Measurements from ENCODE around the gene ATP2B2. TPM values are rescaled to one million over a fixed set of nuclear protein-coding genes. Genes with fewer than 3 reads are reported as not detected.

ATP2B2 gene
- total RNA-seq, 2 experiments from 2014 or later: not detected

DNA sequence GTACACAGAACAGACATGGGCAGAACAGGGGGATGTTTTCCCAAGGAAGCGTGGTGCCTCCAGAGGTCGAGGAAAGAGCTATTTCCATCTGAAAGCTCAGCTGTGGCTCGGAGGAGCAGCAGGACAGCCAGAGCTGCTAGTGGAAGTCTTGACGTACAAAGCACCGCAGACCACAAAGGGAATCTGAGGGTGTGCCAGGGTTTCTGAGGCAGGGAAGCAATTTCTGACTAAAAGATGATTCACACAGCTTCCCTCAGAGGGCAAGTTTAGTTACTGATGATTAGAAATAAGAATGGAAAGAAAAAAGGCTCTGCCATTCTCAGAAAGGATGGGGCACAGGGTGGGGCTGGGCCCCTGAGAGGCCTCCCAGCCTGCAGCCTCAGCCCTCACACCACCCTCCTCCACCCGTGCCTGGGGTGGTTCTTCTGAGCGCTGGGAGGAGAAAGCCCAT is 138.7 kb downstream of the ATP2B2 start:
- ChIA-PET CTCF (interaction anchor here (1.0 to 1.3 kb wide), 2 partner anchors 22 to 372 kb away, joined by 4 read pairs; no protein-coding TSS in a partner anchor), POLR2A (interaction anchor here (0.7 to 0.9 kb wide), 2 partner anchors 9 to 186 kb away, joined by 3 read pairs; no protein-coding TSS in a partner anchor)
- peaks cover 11% of the 10 kb centered on the region for H3K9me3 Mint-ChIP-seq
- peaks cover 3% of the 10 kb centered on the region for H3K27me3 Mint-ChIP-seq
- H3K36me3 Mint-ChIP-seq (ENCODE audit: low read depth): no peaks in the 10 kb centered on the region
- peak; percentile 70 for DNase-seq
- peak overlapping the region; percentile 55 for H3K27ac Mint-ChIP-seq
- H3K4me3 Mint-ChIP-seq: no peak overlapping the region
- peaks cover 40% of the 10 kb centered on the region for H3K4me1 Mint-ChIP-seq

DNA sequence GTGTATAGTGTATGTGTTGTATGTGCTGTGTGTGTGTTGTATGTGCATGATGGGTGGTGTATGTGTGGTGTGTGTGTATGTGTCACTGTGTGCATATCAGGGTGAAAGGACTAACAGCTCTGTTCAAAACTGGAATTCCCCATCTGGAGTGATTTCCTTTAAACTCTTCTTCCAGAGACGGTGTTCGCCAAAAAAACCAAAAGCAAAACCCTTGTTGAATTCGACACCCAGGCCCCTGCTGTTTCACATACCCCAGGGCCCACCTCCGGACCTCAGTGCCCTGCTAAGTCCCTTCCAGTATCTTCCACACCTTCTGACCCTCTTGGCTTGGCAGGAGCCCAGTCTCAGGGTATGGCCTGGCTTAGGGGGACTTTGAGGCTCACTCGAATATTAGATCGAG is 139.6 kb downstream of the ATP2B2 start:
- H3K4me1 Mint-ChIP-seq: peaks cover 40% of the 10 kb centered on the region
- no peak for DNase-seq
- H3K27ac Mint-ChIP-seq: no peak overlapping the region
- H3K4me3 Mint-ChIP-seq: no peak overlapping the region
- no peaks in the 10 kb centered on the region for H3K36me3 Mint-ChIP-seq (ENCODE audit: low read depth)
- H3K27me3 Mint-ChIP-seq: peaks cover 3% of the 10 kb centered on the region
- ChIA-PET POLR2A (no interaction called here), CTCF (interaction anchor here (1.0 kb wide), 1 partner anchor 21 kb away, joined by 4 read pairs; no protein-coding TSS in a partner anchor)
- H3K9me3 Mint-ChIP-seq: peaks cover 8% of the 10 kb centered on the region

DNA sequence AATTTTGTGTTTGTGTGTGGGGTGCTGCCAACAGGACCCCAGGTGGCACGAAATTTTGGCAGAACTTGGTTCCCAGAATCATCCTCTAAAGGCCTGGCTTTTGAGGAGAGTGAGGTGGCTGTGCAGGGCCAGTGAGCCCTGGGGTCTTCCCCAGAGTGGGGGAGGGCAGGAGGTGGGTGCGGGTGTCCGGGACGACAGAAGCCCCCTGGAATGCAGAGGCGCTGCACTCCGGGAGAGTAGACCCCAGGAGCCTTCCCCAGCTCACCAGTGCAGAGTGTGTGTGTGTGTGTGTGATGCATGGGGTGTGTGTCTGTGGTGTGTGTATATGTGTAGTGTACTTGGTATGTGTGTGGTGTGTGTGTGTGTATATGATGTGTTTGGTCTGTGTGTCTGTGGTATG is 140.1 kb downstream of the ATP2B2 start:
- ChIA-PET POLR2A (no interaction called here), CTCF (no interaction called here)
- peaks cover 5% of the 10 kb centered on the region for H3K9me3 Mint-ChIP-seq
- no peak overlapping the region for H3K4me3 Mint-ChIP-seq
- no peak for DNase-seq
- H3K4me1 Mint-ChIP-seq: peaks cover 36% of the 10 kb centered on the region
- no peak overlapping the region for H3K27ac Mint-ChIP-seq
- peaks cover 1% of the 10 kb centered on the region for H3K27me3 Mint-ChIP-seq
- H3K36me3 Mint-ChIP-seq (ENCODE audit: low read depth): no peaks in the 10 kb centered on the region

DNA sequence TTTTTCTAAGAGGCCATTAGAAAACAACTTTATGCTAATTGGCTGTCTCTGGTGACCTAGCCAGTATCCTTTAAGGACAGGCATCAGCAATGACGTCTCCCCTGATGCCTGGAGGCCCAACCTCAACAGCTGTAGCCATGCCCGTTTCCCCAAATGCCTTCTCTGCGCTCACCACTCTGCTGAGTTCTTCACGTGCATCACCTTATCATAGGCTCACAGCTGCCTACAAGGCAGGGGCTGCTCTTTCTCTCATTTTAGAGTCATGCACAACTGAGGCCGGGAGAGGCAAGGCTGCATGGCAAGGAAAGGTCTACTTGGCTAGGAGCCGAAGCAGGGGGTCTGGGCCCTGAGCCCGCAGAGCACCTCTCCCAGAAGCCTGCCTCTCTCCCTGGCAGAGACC is 140.6 kb downstream of the ATP2B2 start:
- DNase-seq: no peak
- Mint-ChIP-seq H3K4me3 (no peak overlapping the region), H3K36me3 (ENCODE audit: low read depth) (no peaks in the 10 kb centered on the region), H3K27me3 (peaks cover 1% of the 10 kb centered on the region), H3K27ac (no peak overlapping the region), H3K9me3 (peaks cover 5% of the 10 kb centered on the region), H3K4me1 (peaks cover 36% of the 10 kb centered on the region)
- ChIA-PET CTCF (no interaction called here), POLR2A (no interaction called here)

DNA sequence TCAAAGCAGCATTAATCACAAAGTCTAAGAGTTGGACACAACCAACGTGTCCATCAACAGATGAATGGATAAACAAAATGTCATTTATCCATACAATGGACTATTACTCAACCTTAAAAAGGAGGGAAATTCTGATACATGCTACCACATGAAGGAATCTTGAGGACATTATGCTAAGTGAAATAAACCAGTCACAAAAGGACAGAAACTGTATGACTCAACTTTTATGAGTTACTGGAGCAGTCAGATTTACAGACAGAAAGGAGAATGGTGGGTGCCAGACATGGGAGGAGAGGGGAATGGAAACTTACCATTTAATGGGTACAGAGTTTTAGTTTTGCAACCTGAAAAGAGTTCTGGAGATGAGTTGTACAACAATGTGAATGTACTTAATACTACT is 141.5 kb downstream of the ATP2B2 start:
- H3K27me3 Mint-ChIP-seq: peaks cover 1% of the 10 kb centered on the region
- POLR2A ChIA-PET: no interaction called here
- DNase-seq: no peak
- H3K27ac Mint-ChIP-seq: no peak overlapping the region
- H3K4me1 Mint-ChIP-seq: peaks cover 36% of the 10 kb centered on the region
- H3K4me3 Mint-ChIP-seq: no peak overlapping the region
- H3K9me3 Mint-ChIP-seq: peaks cover 5% of the 10 kb centered on the region
- no peaks in the 10 kb centered on the region for H3K36me3 Mint-ChIP-seq (ENCODE audit: low read depth)
- CTCF ChIA-PET: no interaction called here

DNA sequence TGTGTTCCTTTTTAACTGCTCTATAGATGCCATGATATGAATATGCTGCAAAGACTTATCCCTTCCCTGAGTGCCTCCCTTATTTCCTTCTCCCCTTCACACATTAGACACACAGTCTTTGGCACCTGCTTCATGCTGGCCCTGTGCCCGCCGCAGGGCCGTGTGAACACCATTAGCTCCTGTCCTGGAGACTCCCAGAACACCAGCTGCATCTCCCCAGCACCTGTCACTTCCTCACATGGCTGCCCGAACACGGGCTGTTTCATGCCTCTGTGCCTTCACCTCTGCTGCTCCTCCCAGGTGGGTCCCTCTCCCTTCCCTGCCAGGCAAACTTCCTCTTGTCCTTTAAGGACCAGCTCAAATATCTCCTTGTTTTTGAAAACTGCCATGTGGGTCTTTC is 144.0 kb downstream of the ATP2B2 start:
- Mint-ChIP-seq H3K27ac (no peak overlapping the region), H3K4me3 (no peak overlapping the region), H3K4me1 (peaks cover 19% of the 10 kb centered on the region), H3K9me3 (peaks cover 3% of the 10 kb centered on the region), H3K27me3 (peaks cover 3% of the 10 kb centered on the region), H3K36me3 (ENCODE audit: low read depth) (no peaks in the 10 kb centered on the region)
- CTCF ChIA-PET: no interaction called here
- DNase-seq: no peak
- POLR2A ChIA-PET: no interaction called here

DNA sequence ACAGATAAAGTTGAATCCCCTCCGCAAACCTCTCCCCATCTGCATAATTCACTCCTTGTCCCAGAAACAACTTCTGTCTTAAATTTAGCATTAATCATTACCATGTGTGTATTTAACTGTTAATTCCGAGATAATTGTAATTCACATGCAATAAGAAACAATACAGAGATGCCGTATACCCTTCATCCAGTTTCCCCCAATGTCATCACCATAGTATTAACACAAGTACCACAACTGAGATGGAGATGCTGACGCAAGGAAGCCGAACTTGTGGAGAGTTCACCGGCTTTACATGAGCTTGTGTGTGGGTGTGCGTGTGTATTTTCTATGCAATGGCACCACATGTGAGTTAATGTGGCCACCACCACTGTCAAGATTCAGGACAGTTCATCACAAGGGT is 144.9 kb downstream of the ATP2B2 start:
- H3K4me1 Mint-ChIP-seq: peaks cover 10% of the 10 kb centered on the region
- H3K27me3 Mint-ChIP-seq: peaks cover 3% of the 10 kb centered on the region
- ChIA-PET POLR2A (no interaction called here), CTCF (no interaction called here)
- no peaks in the 10 kb centered on the region for H3K36me3 Mint-ChIP-seq (ENCODE audit: low read depth)
- no peak overlapping the region for H3K4me3 Mint-ChIP-seq
- no peak for DNase-seq
- peaks cover 1% of the 10 kb centered on the region for H3K9me3 Mint-ChIP-seq
- H3K27ac Mint-ChIP-seq: no peak overlapping the region

DNA sequence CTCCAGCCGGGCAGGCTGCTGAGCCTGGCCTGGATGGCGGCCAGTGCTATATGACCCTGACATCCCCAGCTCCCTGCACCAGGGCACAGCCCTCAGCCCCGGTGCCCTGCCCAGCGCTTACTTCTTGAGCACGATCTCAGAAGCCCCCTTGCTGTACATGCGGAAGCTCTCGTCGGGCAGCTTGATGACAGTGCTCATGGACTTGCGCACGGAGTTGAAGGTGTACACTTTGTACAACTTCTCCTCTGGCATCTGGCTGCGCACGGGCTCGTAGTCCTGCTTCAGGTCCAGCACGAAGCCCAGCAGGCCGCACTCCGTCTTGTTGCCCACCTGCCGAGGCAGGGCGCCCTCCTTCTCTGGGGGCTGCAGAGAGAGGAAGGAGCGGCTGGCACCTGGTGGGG is 145.6 kb downstream of the ATP2B2 start:
- Mint-ChIP-seq H3K36me3 (ENCODE audit: low read depth) (no peaks in the 10 kb centered on the region), H3K27me3 (peaks cover 3% of the 10 kb centered on the region), H3K27ac (no peak overlapping the region), H3K4me1 (peaks cover 7% of the 10 kb centered on the region), H3K4me3 (no peak overlapping the region), H3K9me3 (no peaks in the 10 kb centered on the region)
- POLR2A ChIA-PET: no interaction called here
- DNase-seq: no peak
- CTCF ChIA-PET: no interaction called here

DNA sequence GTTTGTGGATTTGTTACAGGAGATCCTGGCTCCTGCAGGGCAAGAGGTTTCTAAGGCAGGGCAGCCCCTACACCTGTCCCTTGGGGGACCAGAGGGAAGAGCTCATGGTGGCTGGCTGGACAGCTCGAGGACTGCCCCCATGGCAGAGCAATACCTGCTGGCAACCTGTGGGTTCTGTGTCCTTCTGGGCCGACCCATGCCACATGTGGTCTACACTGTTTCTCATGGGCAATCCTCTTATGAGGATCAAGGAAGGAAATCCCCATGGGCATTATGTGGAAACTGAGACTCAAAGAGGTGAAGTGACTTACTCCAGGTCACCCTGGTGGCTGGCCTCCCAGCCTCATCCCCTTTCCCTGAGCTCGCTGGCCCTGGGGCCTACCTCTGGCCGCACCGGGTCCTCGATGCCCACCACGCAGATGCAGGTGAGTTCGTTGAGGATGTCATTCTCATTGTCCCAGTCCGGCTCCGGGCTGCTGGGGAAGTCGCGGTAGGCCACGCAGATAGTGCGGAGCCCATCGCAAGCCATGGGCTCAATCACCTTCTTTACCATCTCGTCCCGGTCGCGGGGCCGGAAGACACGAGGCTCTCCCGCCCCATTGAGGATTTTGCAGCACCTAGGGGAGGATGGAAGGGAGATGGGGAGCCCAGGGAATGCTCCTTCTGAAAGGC is 146.9 kb downstream of the ATP2B2 start:
- ChIA-PET POLR2A (no interaction called here), CTCF (interaction anchor here (0.8 kb wide), 1 partner anchor 17 kb away, joined by 3 read pairs; no protein-coding TSS in a partner anchor)
- no peak for DNase-seq
- H3K36me3 Mint-ChIP-seq (ENCODE audit: low read depth): no peaks in the 10 kb centered on the region
- H3K4me3 Mint-ChIP-seq: no peak overlapping the region
- peaks cover 11% of the 10 kb centered on the region for H3K27me3 Mint-ChIP-seq
- H3K27ac Mint-ChIP-seq: no peak overlapping the region
- H3K4me1 Mint-ChIP-seq: peaks cover 2% of the 10 kb centered on the region
- no peaks in the 10 kb centered on the region for H3K9me3 Mint-ChIP-seq

DNA sequence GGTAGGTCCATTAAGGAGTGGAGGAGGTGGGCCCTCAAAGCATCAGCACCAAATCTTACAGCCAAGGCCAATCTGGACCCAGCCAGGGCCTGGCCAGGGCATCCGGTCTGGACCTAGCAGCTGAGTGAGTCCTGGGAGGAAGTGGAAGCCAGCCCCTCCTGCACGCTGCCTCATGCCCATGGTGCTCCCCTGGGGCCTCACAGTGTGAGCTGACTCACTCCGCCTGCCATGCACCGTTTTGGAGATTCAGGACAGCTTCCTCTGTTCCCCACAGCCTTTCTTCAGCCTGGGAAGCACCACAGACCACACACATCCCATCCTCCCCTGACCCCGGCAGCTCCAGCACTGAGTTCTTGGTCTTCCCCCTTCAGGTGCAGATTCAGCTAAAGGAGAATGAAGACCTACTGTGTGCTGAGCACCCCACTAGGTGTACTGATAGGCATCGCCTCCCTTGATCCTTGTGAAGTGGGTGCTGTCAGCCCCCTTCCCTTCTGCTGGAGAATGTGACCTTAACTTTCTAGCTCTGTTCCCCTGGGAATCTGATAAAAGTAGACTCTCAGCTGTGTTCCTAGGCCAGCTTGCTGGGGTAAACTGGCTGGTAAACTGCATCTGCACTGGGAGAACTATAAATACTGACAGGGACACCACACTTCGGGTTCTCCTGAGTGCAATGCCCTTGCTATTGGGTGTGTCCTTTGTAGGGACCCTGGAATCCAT is 147.6 kb downstream of the ATP2B2 start:
- H3K9me3 Mint-ChIP-seq: no peaks in the 10 kb centered on the region
- no peak overlapping the region for H3K4me3 Mint-ChIP-seq
- DNase-seq: no peak
- peaks cover 2% of the 10 kb centered on the region for H3K4me1 Mint-ChIP-seq
- no peak overlapping the region for H3K27ac Mint-ChIP-seq
- no peaks in the 10 kb centered on the region for H3K36me3 Mint-ChIP-seq (ENCODE audit: low read depth)
- H3K27me3 Mint-ChIP-seq: peaks cover 11% of the 10 kb centered on the region
- ChIA-PET CTCF (interaction anchor here (0.8 kb wide), 1 partner anchor 16 kb away, joined by 3 read pairs; no protein-coding TSS in a partner anchor), POLR2A (interaction anchor here (0.7 kb wide), 1 partner anchor 9 kb away, joined by 3 read pairs; no protein-coding TSS in a partner anchor)

DNA sequence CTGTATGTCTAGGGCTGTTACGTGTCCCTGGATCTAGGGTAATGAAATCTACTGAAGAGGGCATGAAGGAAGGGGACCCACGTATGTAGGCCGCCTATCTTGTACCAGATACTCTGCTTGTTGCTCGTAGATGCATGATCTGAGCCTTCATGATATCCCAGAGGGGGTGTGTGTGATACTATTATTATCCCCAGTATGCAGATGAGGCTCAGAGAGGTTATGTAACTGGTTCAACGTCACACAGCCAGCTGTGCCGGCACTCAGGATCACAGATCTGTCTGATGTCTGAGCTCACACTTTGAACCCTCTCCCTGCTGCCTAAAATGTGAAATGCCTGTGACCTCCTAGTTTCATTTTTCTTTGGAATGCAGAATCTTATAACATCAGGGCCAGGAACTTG is 148.3 kb downstream of the ATP2B2 start:
- CTCF ChIA-PET: no interaction called here
- Mint-ChIP-seq H3K4me1 (peaks cover 2% of the 10 kb centered on the region), H3K27ac (no peak overlapping the region), H3K27me3 (peaks cover 11% of the 10 kb centered on the region), H3K9me3 (no peaks in the 10 kb centered on the region), H3K36me3 (ENCODE audit: low read depth) (no peaks in the 10 kb centered on the region), H3K4me3 (no peak overlapping the region)
- no peak for DNase-seq
- POLR2A ChIA-PET: interaction anchor here (0.7 kb wide), 1 partner anchor 9 kb away, joined by 3 read pairs; no protein-coding TSS in a partner anchor

DNA sequence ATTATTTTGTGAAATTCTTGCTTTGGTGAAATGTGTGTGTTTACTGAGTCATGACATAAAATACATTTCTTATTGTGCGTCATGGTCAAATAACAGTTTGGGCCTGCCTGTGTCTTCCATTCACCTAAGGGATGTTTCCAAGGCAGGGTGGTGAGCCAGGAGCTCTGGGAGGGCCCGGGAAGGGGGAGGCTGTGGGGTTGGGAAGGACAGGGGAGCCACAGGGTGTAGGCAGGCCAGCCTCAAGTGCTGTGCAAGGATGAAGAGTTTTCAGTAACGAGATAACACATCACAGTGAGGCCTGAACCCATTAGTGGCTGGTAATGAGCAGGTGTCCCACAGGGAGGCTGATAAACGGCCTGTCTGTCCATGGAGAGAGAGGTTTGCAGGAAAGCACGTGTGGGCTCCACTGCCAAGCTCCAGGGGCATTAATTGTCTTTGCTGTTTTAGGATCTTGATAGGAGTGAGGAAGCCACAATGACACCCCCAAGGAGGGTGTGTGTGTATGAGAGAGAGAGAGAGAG is 148.9 kb downstream of the ATP2B2 start:
- DNase-seq: no peak
- Mint-ChIP-seq H3K4me3 (no peak overlapping the region), H3K27ac (no peak overlapping the region), H3K9me3 (no peaks in the 10 kb centered on the region), H3K27me3 (peaks cover 11% of the 10 kb centered on the region), H3K4me1 (peaks cover 2% of the 10 kb centered on the region), H3K36me3 (ENCODE audit: low read depth) (no peaks in the 10 kb centered on the region)
- ChIA-PET CTCF (no interaction called here), POLR2A (no interaction called here)

DNA sequence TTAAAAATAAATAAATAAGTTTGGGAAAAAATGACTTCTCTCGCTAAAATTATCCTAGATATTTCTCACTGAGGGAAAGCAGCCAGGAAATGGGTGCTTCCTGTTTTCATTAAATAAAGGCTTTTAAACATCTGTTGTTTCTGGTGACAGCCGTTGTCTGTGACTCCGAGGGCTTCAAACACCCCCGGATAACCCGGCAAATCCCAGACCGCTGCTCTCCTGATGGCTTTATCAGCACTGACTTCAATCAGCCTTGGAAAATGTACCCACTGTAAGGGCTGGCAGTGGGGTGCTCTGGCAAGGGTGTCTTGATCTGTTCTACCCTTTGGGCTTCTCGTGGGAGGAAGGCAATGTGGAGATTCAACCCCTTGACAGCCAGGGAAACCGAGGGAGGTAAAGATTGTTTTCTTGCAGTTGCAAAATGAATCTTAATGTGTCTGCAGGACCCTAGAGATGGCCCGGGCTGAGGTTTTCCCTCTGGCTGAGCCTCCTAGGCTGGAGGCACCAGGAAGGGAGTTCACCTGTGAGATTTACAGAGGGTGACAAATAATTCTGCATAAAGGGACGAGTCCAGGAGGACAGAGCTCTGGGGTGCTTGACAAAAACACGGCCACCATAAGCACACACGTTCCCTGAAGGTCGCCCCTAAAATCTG is 150.9 kb downstream of the ATP2B2 start:
- Mint-ChIP-seq H3K4me3 (no peak overlapping the region), H3K9me3 (no peaks in the 10 kb centered on the region), H3K27ac (no peak overlapping the region), H3K4me1 (peaks cover 2% of the 10 kb centered on the region), H3K27me3 (peaks cover 10% of the 10 kb centered on the region), H3K36me3 (ENCODE audit: low read depth) (no peaks in the 10 kb centered on the region)
- CTCF ChIA-PET: no interaction called here
- no peak for DNase-seq
- POLR2A ChIA-PET: no interaction called here
